ENCODE results near the gene TRIOBP. TPM values are rescaled to one million over a fixed set of nuclear protein-coding genes. Genes with fewer than 3 reads are reported as not detected.
A peak's percentile ranks its signal among the peaks of the same experiment; 100 is the strongest.
"Not testable (repeated sequence)": the region's sequence is repeated elsewhere in the genome, so short reads cannot be mapped to it uniquely, and the experiment has no call there.

The TRIOBP gene
- total RNA-seq, 2 experiments from 2014 or later, result 9.0 to 10.1 TPM

DNA sequence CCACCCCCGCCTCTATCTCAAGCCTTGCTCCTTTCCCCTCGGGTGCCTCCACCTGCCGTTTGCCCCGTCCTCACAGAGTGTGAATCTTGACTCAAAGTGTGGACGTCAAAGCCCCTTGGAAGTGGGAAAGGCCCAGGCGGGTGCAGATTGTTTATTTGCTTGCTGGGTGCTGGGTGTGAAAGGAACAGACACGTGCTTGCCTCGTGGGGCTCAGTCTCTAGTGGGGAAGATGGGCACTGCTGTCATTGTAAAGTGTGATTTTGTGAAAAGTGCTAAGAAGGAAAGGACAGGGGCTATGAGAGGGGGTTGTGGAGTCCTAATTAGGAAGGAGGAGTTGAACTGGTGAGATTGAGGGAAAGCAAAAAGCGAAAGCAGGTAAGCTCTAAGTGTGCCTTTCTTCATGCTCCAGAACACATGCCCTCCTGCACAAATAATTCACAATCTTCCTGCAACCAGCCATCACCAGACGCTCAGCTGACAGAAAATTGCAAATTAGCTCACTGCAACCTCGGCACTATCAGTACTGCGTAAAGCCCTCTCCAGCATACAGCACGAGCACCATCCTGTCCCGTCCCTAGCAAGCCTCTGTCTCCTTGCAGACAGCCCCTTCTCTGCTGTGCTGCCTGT lies 101.1 kb downstream of the TRIOBP start:
- ATAC-seq (ENCODE audit: poor library complexity) (no peak), DNase-seq (no peak)
- Mint-ChIP-seq H3K36me3 (ENCODE audit: low read depth) (no peaks in the 10 kb centered on the region), H3K4me1 (ENCODE audit: low read depth) (peaks cover 9% of the 10 kb centered on the region), H3K27me3 (peaks cover 13% of the 10 kb centered on the region), H3K27ac (no peak overlapping the region), H3K4me3 (no peak overlapping the region), H3K9me3 (no peaks in the 10 kb centered on the region)
- Histone ChIP-seq H3K27me3 (ENCODE audit: control insufficient read depth in 1 of 2, insufficient read depth in 2 of 2, low read length in 2 of 2) (peaks cover 7% of the 10 kb centered on the region in 2 experiments), H3K27ac (ENCODE audit: low read depth in 1 of 2, low read length in 2 of 2) (no peak overlapping the region), H3K4me3 (ENCODE audit: low read length) (no peak overlapping the region), H3K36me3 (ENCODE audit: insufficient read depth, low read length) (no peaks in the 10 kb centered on the region), H3K9me3 (ENCODE audit: control insufficient read depth in 1 of 2, insufficient read depth in 1 of 2, low read length in 2 of 2) (no peaks in the 10 kb centered on the region), H3K4me1 (ENCODE audit: insufficient read depth, low read length) (peaks cover 12% of the 10 kb centered on the region)
- intact Hi-C loops (cut with DNase I, micrococcal nuclease), result no loop called here
- ChIA-PET CTCF (no interaction called here), POLR2A (no interaction called here)
- TF ChIP-seq, protein P1, sequence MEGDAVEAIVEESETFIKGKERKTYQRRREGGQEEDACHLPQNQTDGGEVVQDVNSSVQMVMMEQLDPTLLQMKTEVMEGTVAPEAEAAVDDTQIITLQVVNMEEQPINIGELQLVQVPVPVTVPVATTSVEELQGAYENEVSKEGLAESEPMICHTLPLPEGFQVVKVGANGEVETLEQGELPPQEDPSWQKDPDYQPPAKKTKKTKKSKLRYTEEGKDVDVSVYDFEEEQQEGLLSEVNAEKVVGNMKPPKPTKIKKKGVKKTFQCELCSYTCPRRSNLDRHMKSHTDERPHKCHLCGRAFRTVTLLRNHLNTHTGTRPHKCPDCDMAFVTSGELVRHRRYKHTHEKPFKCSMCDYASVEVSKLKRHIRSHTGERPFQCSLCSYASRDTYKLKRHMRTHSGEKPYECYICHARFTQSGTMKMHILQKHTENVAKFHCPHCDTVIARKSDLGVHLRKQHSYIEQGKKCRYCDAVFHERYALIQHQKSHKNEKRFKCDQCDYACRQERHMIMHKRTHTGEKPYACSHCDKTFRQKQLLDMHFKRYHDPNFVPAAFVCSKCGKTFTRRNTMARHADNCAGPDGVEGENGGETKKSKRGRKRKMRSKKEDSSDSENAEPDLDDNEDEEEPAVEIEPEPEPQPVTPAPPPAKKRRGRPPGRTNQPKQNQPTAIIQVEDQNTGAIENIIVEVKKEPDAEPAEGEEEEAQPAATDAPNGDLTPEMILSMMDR (IDR thresholded peaks at IDR 0.05), result no peak

- H3K9me3 Mint-ChIP-seq; H3K4me3 ChIP-seq (ENCODE audit: low read length); CTCF ChIA-PET; DNase-seq; ATAC-seq (ENCODE audit: poor library complexity); H3K27ac ChIP-seq (ENCODE audit: low read depth in 1 of 2, low read length in 2 of 2); POLR2A ChIA-PET; H3K4me3 Mint-ChIP-seq; H3K36me3 Mint-ChIP-seq (ENCODE audit: low read depth); H3K9me3 ChIP-seq (ENCODE audit: control insufficient read depth in 1 of 2, insufficient read depth in 1 of 2, low read length in 2 of 2); H3K27ac Mint-ChIP-seq; H3K36me3 ChIP-seq (ENCODE audit: insufficient read depth, low read length); intact Hi-C loops (cut with DNase I, micrococcal nuclease): not testable (repeated sequence)
- peaks cover 22% of the 10 kb centered on the region for H3K4me1 Mint-ChIP-seq (ENCODE audit: low read depth)
- Histone ChIP-seq H3K4me1 (ENCODE audit: insufficient read depth, low read length) (peaks cover 29% of the 10 kb centered on the region), H3K27me3 (ENCODE audit: control insufficient read depth in 1 of 2, insufficient read depth in 2 of 2, low read length in 2 of 2) (peaks cover 18 to 21% of the 10 kb centered on the region in 2 experiments)
- H3K27me3 Mint-ChIP-seq, result peaks cover 27% of the 10 kb centered on the region
Observed at GRCh38 chr22:37799979-37800378, 103.1 kb downstream of the TRIOBP start.

- Mint-ChIP-seq H3K9me3 (no peaks in the 10 kb centered on the region), H3K36me3 (ENCODE audit: low read depth) (no peaks in the 10 kb centered on the region), H3K27ac (no peak overlapping the region), H3K4me1 (ENCODE audit: low read depth) (peaks cover 39% of the 10 kb centered on the region), H3K27me3 (peaks cover 42% of the 10 kb centered on the region), H3K4me3 (peak overlapping the region; percentile 86)
- H3K36me3 ChIP-seq (ENCODE audit: insufficient read depth, low read length), result no peaks in the 10 kb centered on the region
- intact Hi-C loops (cut with DNase I, micrococcal nuclease), result no loop called here
- TF ChIP-seq, protein P1 (IDR thresholded peaks at IDR 0.05), result no peak
- H3K27me3 ChIP-seq (ENCODE audit: control insufficient read depth in 1 of 2, insufficient read depth in 2 of 2, low read length in 2 of 2), result peaks cover 34 to 39% of the 10 kb centered on the region in 2 experiments
- no peak overlapping the region for H3K27ac ChIP-seq (ENCODE audit: low read depth in 1 of 2, low read length in 2 of 2)
- peaks cover 0 to 19% of the 10 kb centered on the region in 2 experiments for H3K9me3 ChIP-seq (ENCODE audit: control insufficient read depth in 1 of 2, insufficient read depth in 1 of 2, low read length in 2 of 2)
- H3K4me1 ChIP-seq (ENCODE audit: insufficient read depth, low read length), result peaks cover 48% of the 10 kb centered on the region
- H3K4me3 ChIP-seq (ENCODE audit: low read length), result peak overlapping the region; percentile 56
- ChIA-PET CTCF (no interaction called here), POLR2A (no interaction called here)
- DNase-seq (peak in 2 of 14 experiments; percentile 32 to 52), ATAC-seq (ENCODE audit: poor library complexity) (no peak)
Observed at GRCh38 chr22:37801946-37802309, 105.1 kb downstream of the TRIOBP start.

Data from CD4-positive, alpha-beta T cell (primary cell).